Smooth muscle cell (in vitro differentiated cells): Measurements from ENCODE around the gene COA6. TPM values are rescaled to one million over a fixed set of nuclear protein-coding genes. Genes with fewer than 3 reads are reported as not detected.
"Not testable (repeated sequence)": the region's sequence is repeated elsewhere in the genome, so short reads cannot be mapped to it uniquely, and the experiment has no call there.

ENCODE experiments used
- DNase-seq: peaks from one replicate; lab custom pipeline; 2025; ENCODE audit not compliant: unreplicated experiment; lab: John Stamatoyannopoulos, UW
- H2AFZ ChIP-seq: fragments of 200-600 bp; sonication (generic); 2 replicates; pipeline ENCODE4 v1.6.0; 2016; ENCODE audit warnings: antibody characterized with exemption, low read depth, mild to moderate bottlenecking
- H3F3A ChIP-seq: fragments of 200-600 bp; sonication (generic); 2 replicates; pipeline ENCODE4 v1.6.0; 2017; ENCODE audit warnings: antibody characterized with exemption, low read depth
- H3K27ac ChIP-seq: fragments of 200-600 bp; sonication (generic); 2 replicates; pipeline ENCODE4 v1.5.1; 2016; ENCODE audit warnings: low read depth, mild to moderate bottlenecking
- H3K27me3 ChIP-seq: fragments of 200-600 bp; sonication (generic); 2 replicates; pipeline ENCODE4 v1.6.1; 2016; ENCODE audit warnings: low read depth, mild to moderate bottlenecking
- H3K36me3 ChIP-seq: fragments of 200-600 bp; sonication (generic); 2 replicates; pipeline ENCODE4 v1.5.1; 2016; ENCODE audit warnings: low read depth
- H3K4me1 ChIP-seq: fragments of 200-600 bp; sonication (generic); 2 replicates; pipeline ENCODE4 v1.5.1; 2016; ENCODE audit warnings: low read depth
- H3K4me2 ChIP-seq: fragments of 200-600 bp; sonication (generic); 2 replicates; pipeline ENCODE4 v1.6.0; 2016; ENCODE audit warnings: mild to moderate bottlenecking
- H3K4me3 ChIP-seq: fragments of 200-600 bp; sonication (generic); 2 replicates; pipeline ENCODE4 v1.5.1; 2016; ENCODE audit warnings: mild to moderate bottlenecking
- H3K79me2 ChIP-seq: fragments of 200-600 bp; sonication (generic); 2 replicates; pipeline ENCODE4 v1.6.0; 2016; ENCODE audit warnings: low read depth, mild to moderate bottlenecking
- H3K9ac ChIP-seq: fragments of 200-600 bp; sonication (generic); 2 replicates; pipeline ENCODE4 v1.6.0; 2016; ENCODE audit warnings: low read depth
- H3K9me3 ChIP-seq: fragments of 200-600 bp; sonication (generic); replicated peaks from 2 replicates; pipeline ENCODE4 v1.5.1; 2016; ENCODE audit warnings: low read depth
- H4K20me1 ChIP-seq: fragments of 200-600 bp; sonication (generic); 2 replicates; pipeline ENCODE4 v1.6.0; 2016; ENCODE audit warnings: low read depth
- WGBS: methylation state at CpG from one replicate; pipeline ENCODE4 v1.1.7; 2016; ENCODE audit warnings: low lambda C conversion rate; 5-methylcytosine and 5-hydroxymethylcytosine counted together
- polyA plus RNA-seq: library from polyadenylated mRNA; unstranded; fragments of >200 nt; fragmentation: Nextera tagmentation; extraction: Ambion mirVana; gene quantifications from 2 replicates; pipeline ENCODE4 v1.2.1, GENCODE V29; 2016
- total RNA-seq: library from RNA; depleted of rRNA; stranded (reverse); fragments of >200 nt; gene quantifications from 2 replicates; pipeline ENCODE4 v1.2.3, GENCODE V29; 2014
- TF ChIP-seq, protein P1 (sequence below): fragments of 200-600 bp; sonication (generic); IDR thresholded peaks from 2 replicates; pipeline ENCODE4 v1.5.1; 2017; ENCODE audit warnings: borderline replicate concordance, mild to moderate bottlenecking, antibody characterized with exemption; ENCODE audit not compliant: insufficient read depth, poor library complexity, severe bottlenecking

The COA6 gene
- total and polyA plus RNA-seq, 2 experiments from 2014 or later: 43.5 to 56.3 TPM

DNA sequence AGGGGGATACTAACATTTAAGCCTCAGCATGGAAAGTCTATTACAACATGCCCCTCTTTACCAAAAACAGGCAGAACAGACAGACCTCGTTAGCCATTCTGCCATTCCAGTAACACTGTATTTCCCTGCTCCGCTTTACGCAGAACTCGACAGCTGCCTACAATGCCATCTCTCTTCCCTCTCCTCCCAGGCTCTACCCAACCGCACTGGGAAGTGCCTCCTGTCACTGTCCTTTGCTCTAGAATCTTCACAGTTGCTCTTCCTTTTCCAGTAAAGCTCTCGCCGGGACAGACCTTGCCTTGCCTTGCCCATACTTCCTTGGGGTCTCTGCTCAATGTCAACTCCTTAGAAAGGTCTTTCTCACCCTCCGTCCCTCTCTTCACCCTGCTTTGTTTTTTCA, 22.8 kb downstream of the COA6 start:
- Histone ChIP-seq H3K4me1 (no peaks in the 10 kb centered on the region), H3K9me3 (no peaks in the 10 kb centered on the region), H3K4me2 (no peak overlapping the region), H2AFZ (no peak overlapping the region), H3K27me3 (no peaks in the 10 kb centered on the region), H3F3A (no peaks in the 10 kb centered on the region), H3K27ac (no peak overlapping the region), H3K36me3 (no peaks in the 10 kb centered on the region), H4K20me1 (no peaks in the 10 kb centered on the region), H3K79me2 (no peaks in the 10 kb centered on the region), H3K9ac (no peak overlapping the region), H3K4me3 (no peak overlapping the region)
- TF ChIP-seq, protein P1, sequence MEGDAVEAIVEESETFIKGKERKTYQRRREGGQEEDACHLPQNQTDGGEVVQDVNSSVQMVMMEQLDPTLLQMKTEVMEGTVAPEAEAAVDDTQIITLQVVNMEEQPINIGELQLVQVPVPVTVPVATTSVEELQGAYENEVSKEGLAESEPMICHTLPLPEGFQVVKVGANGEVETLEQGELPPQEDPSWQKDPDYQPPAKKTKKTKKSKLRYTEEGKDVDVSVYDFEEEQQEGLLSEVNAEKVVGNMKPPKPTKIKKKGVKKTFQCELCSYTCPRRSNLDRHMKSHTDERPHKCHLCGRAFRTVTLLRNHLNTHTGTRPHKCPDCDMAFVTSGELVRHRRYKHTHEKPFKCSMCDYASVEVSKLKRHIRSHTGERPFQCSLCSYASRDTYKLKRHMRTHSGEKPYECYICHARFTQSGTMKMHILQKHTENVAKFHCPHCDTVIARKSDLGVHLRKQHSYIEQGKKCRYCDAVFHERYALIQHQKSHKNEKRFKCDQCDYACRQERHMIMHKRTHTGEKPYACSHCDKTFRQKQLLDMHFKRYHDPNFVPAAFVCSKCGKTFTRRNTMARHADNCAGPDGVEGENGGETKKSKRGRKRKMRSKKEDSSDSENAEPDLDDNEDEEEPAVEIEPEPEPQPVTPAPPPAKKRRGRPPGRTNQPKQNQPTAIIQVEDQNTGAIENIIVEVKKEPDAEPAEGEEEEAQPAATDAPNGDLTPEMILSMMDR: no peak
- 96% methylated on average over 8 of the region's 8 CpGs for WGBS
- DNase-seq: no peak

DNA sequence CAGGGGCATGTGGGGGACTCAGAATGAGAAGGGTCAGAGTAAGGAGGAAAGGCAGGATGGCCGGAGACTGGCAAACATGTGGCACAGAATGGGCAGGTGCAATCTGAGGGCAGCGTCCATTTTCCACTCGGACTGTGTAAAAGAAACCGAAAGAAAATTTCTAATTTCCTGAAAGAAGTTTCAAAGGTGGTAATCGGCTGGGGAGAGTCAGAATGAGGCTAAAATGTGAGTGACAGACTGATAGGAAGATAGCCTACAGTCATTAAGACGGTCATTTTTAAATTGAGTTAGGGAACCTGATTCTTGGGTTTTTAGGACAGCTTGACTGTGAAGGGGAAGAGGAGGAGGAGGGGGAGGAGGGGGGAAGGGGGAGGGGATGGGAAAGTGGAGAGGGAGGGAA, 23.6 kb downstream of the COA6 start:
- Histone ChIP-seq H3K4me1 (no peaks in the 10 kb centered on the region), H2AFZ (no peak overlapping the region), H3K27me3 (no peaks in the 10 kb centered on the region), H3K36me3 (no peaks in the 10 kb centered on the region), H3K9me3 (no peaks in the 10 kb centered on the region), H3F3A (no peaks in the 10 kb centered on the region), H3K27ac (no peak overlapping the region), H3K9ac (no peak overlapping the region), H4K20me1 (no peaks in the 10 kb centered on the region), H3K4me3 (no peak overlapping the region), H3K79me2 (no peaks in the 10 kb centered on the region), H3K4me2 (no peak overlapping the region)
- TF ChIP-seq, protein P1: no peak
- no peak for DNase-seq
- 94% methylated on average over 6 of the region's 6 CpGs for WGBS

DNA sequence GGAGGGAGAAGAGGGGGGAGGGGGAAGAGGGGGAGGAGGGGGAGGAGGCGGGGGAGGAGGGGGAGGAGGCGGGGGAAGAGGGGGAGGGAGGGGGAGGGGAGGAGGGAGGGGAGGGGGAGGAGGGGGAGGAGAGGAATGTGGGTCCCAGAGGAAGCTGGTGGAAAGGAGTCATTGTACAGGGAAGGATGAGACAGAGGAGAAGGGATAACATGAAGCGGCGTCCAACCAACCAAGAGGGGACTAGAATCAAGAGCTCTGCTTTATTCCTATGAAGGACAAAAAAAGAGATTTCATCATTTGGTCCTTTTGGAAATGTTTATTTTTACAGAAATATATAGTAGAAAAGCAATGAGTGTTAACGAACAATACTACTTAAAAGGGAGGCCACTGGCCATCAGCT, 24.5 kb downstream of the COA6 start:
- WGBS: 64% methylated on average over 3 of the region's 5 CpGs
- TF ChIP-seq, protein P1: no peak
- H3K4me1 ChIP-seq: no peaks in the 10 kb centered on the region
- H3K4me3 ChIP-seq: no peak overlapping the region
- no peaks in the 10 kb centered on the region for H3K79me2 ChIP-seq
- no peak overlapping the region for H3K27ac ChIP-seq
- no peak for DNase-seq
- H3F3A ChIP-seq: no peaks in the 10 kb centered on the region
- H3K9me3 ChIP-seq: no peaks in the 10 kb centered on the region
- no peak overlapping the region for H2AFZ ChIP-seq
- no peaks in the 10 kb centered on the region for H4K20me1 ChIP-seq
- H3K36me3 ChIP-seq: no peaks in the 10 kb centered on the region
- H3K27me3 ChIP-seq: no peaks in the 10 kb centered on the region
- no peak overlapping the region for H3K9ac ChIP-seq
- H3K4me2 ChIP-seq: no peak overlapping the region

DNA sequence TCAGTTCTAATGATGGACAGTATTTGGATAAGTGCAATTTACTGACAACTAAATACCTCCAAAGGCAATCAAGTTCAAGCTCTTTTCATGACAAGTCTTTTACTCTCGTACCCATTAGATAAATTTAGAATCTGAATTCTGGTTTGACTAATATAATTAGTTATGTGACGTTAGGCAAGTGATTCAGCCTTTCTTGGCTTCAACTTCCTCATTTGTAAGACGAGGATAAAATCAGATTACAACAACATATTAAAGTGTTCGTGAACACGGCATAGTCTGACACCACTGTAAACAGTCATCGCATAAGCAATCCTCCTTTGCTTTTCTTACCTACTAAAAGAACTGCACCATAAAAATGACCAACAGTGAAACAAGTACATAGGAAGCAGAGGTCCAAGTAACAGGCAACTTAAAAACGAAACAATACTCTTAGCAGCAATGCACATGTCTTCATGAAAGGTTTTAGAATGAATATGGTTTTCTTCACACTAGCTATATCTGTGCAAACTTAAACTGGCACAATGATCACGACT, 25.7 kb downstream of the COA6 start:
- Histone ChIP-seq H3K4me3 (no peak overlapping the region), H2AFZ (no peak overlapping the region), H3K4me1 (no peaks in the 10 kb centered on the region), H3K27me3 (no peaks in the 10 kb centered on the region), H3K9ac (no peak overlapping the region), H3K4me2 (no peak overlapping the region), H4K20me1 (no peaks in the 10 kb centered on the region), H3K79me2 (no peaks in the 10 kb centered on the region), H3K36me3 (no peaks in the 10 kb centered on the region), H3K27ac (no peak overlapping the region), H3K9me3 (no peaks in the 10 kb centered on the region), H3F3A (no peaks in the 10 kb centered on the region)
- TF ChIP-seq, protein P1: no peak
- WGBS: 94% methylated on average over 8 of the region's 8 CpGs
- DNase-seq: no peak

DNA sequence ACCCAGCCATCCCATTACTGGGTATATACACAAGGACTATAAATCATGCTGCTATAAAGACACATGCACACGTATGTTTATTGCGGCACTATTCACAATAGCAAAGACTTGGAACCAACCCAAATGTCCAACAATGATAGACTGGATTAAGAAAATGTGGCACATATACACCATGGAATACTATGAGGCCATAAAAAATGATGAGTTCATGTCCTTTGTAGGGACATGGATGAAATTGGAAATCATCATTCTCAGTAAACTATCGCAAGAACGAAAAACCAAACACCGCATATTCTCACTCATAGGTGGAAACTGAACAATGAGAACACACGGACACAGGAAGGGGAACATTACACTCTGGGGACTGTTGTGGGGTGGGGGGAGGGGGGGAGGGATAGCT, 26.3 kb downstream of the COA6 start:
- not testable (repeated sequence) for H3F3A ChIP-seq, H2AFZ ChIP-seq, DNase-seq, H3K4me2 ChIP-seq, H3K27ac ChIP-seq, H3K4me1 ChIP-seq, H4K20me1 ChIP-seq, H3K79me2 ChIP-seq, H3K36me3 ChIP-seq, H3K9me3 ChIP-seq, H3K4me3 ChIP-seq, H3K9ac ChIP-seq, H3K27me3 ChIP-seq
- 99% methylated on average over 6 of the region's 6 CpGs for WGBS
